Fibroblast of skin of left biceps (primary cell): ENCODE measurements around the gene DOP1A.

ENCODE experiments used
- DNase-seq, 2 experiments: peaks; one replicate each; pipeline ENCODE4 v3.0.0-alpha.2; 2013; ENCODE audit warnings: low read depth in 2 of 2

DOP1A gene

GRCh38 chr6:83067448-83068439, at the start of gene DOP1A:
TSS of gene DOP1A (plus strand) at chr6:83067671. CDS start at chr6:83096978, 29,307 bp downstream.
- DNase-seq: peak; percentile 65 to 71

GRCh38 chr6:83019741-83020140, 47.7 kb upstream of the DOP1A start:
- no peak for DNase-seq

- no peak for DNase-seq
Measured at GRCh38 chr6:83031689-83032088, 35.8 kb upstream of the DOP1A start.

- no peak for DNase-seq
Measured at GRCh38 chr6:83038246-83038645, 29.2 kb upstream of the DOP1A start.

GRCh38 chr6:83042467-83043053, 24.9 kb upstream of the DOP1A start:
- DNase-seq: no peak

- DNase-seq: peak in 1 of 2 experiments; percentile 32
Measured at GRCh38 chr6:83044091-83044768, 23.2 kb upstream of the DOP1A start.

GRCh38 chr6:83047065-83047754, 20.3 kb upstream of the DOP1A start:
- no peak for DNase-seq

GRCh38 chr6:83051377-83052172, 15.9 kb upstream of the DOP1A start:
- no peak for DNase-seq

GRCh38 chr6:83053678-83054077, 13.8 kb upstream of the DOP1A start:
- no peak for DNase-seq

- DNase-seq: no peak
Measured at GRCh38 chr6:83055366-83055964, 12.0 kb upstream of the DOP1A start.

GRCh38 chr6:83057705-83058321, 9.7 kb upstream of the DOP1A start:
- DNase-seq: no peak

GRCh38 chr6:83061190-83061589, 6.3 kb upstream of the DOP1A start:
- no peak for DNase-seq

GRCh38 chr6:83062225-83062624, 5.2 kb upstream of the DOP1A start:
- DNase-seq: peak; percentile 52 to 56

GRCh38 chr6:83065511-83066192, 1.8 kb upstream of the DOP1A start, which contains the start of gene UBE3D:
TSS of gene UBE3D (minus strand) at chr6:83065841. CDS start at chr6:83065718, 123 bp downstream.
- peak in 1 of 2 experiments; percentile 37 for DNase-seq

- no peak for DNase-seq
Measured at GRCh38 chr6:83068616-83069015, 1.1 kb downstream of the DOP1A start.

- DNase-seq: no peak
Measured at GRCh38 chr6:83069633-83070032, 2.2 kb downstream of the DOP1A start.

- DNase-seq: no peak
Measured at GRCh38 chr6:83071023-83071422, 3.6 kb downstream of the DOP1A start.

GRCh38 chr6:83071707-83072106, 4.2 kb downstream of the DOP1A start:
- DNase-seq: no peak

GRCh38 chr6:83072726-83073125, 5.3 kb downstream of the DOP1A start:
- no peak for DNase-seq
